Measurements from ENCODE around the gene GNAQ. TPM values are rescaled to one million over a fixed set of nuclear protein-coding genes. Genes with fewer than 3 reads are reported as not detected.

The GNAQ gene
- total RNA-seq, 1 donor from 2014 or later = 21.3 TPM

- FAIRE-seq (no peak), DNase-seq (ENCODE audit: low read depth) (no peak)
- H3K27me3 ChIP-seq (ENCODE audit: control insufficient read depth, insufficient read depth, low read length) = no peaks in the 10 kb centered on the region
- H3K36me3 ChIP-seq (ENCODE audit: control insufficient read depth, insufficient read depth, low read length) = no peaks in the 10 kb centered on the region
- no peak overlapping the region for H3K4me3 ChIP-seq (ENCODE audit: low read depth, low read length)
- TF ChIP-seq CTCF (IDR thresholded peaks at IDR 0.05; ENCODE audit: insufficient read depth, low read length, severe bottlenecking) = no peak
Observed at GRCh38 chr9:77672183-77672582, 359.4 kb downstream of the GNAQ start.

- Histone ChIP-seq H3K4me3 (ENCODE audit: low read depth, low read length) (no peak overlapping the region), H3K27me3 (ENCODE audit: control insufficient read depth, insufficient read depth, low read length) (no peaks in the 10 kb centered on the region), H3K36me3 (ENCODE audit: control insufficient read depth, insufficient read depth, low read length) (no peaks in the 10 kb centered on the region)
- DNase-seq (ENCODE audit: low read depth) = no peak
- TF ChIP-seq CTCF (IDR thresholded peaks at IDR 0.05; ENCODE audit: insufficient read depth, low read length, severe bottlenecking) = no peak
- no peak for FAIRE-seq
Observed at GRCh38 chr9:77667151-77667550, 364.5 kb downstream of the GNAQ start.

Other genes starting within 250 kb of the GNAQ start
- gene CEP78, start 204.3 kb upstream of the GNAQ start, total RNA-seq = 5.9 and 7.4 TPM in 2 replicates

Data from bronchial epithelial cell (primary cell).